ENCODE data around the gene GALC. TPM values are rescaled to one million over a fixed set of nuclear protein-coding genes. Genes with fewer than 3 reads are reported as not detected.

GALC gene
- total RNA-seq, 1 donor from 2014 or later: 41.3 TPM

GRCh38 chr14:88005978-88006851 is 13.2 kb upstream of the GALC start:
- DNase-seq: no peak

GRCh38 chr14:88005050-88005481 is 12.1 kb upstream of the GALC start, which contains the start of gene GPR65:
Gene GPR65 (plus strand): TSS chr14:88005135. CDS start chr14:88010848, 5,713 bp downstream.
- DNase-seq: no peak

GRCh38 chr14:88004506-88005036 is 11.6 kb upstream of the GALC start:
- DNase-seq: no peak

- DNase-seq: no peak
Measured at GRCh38 chr14:88003425-88003824, 10.4 kb upstream of the GALC start.

- no peak for DNase-seq
Measured at GRCh38 chr14:88002421-88003075, 9.6 kb upstream of the GALC start.

- no peak for DNase-seq
Measured at GRCh38 chr14:87999277-87999676, 6.3 kb upstream of the GALC start.

- DNase-seq: no peak
Measured at GRCh38 chr14:87998482-87998881, 5.5 kb upstream of the GALC start.

GRCh38 chr14:87996291-87996592 is 3.3 kb upstream of the GALC start:
- no peak for DNase-seq

GRCh38 chr14:87995500-87996290 is 2.7 kb upstream of the GALC start:
- DNase-seq: no peak

- DNase-seq: no peak
Measured at GRCh38 chr14:87994974-87995373, 2.0 kb upstream of the GALC start.

- DNase-seq: peak; percentile 31
Measured at GRCh38 chr14:87992346-87992717, 650 bp downstream of the GALC start.

GRCh38 chr14:87990682-87991081 is 2.3 kb downstream of the GALC start:
- DNase-seq: no peak

GRCh38 chr14:87989956-87990299 is 3.1 kb downstream of the GALC start:
- no peak for DNase-seq

GRCh38 chr14:87989221-87989955 is 3.6 kb downstream of the GALC start:
- DNase-seq: no peak

- DNase-seq: no peak
Measured at GRCh38 chr14:87979689-87980088, 13.3 kb downstream of the GALC start.

GRCh38 chr14:87975636-87976035 is 17.3 kb downstream of the GALC start:
- no peak for DNase-seq

- DNase-seq: no peak
Measured at GRCh38 chr14:87971010-87971409, 22.0 kb downstream of the GALC start.

- DNase-seq: no peak
Measured at GRCh38 chr14:87967496-87967895, 25.5 kb downstream of the GALC start.

GRCh38 chr14:87966816-87967215 is 26.2 kb downstream of the GALC start:
- DNase-seq: no peak

- DNase-seq: no peak
Measured at GRCh38 chr14:87961246-87961645, 31.7 kb downstream of the GALC start.

GRCh38 chr14:87960013-87960787 is 32.8 kb downstream of the GALC start:
- no peak for DNase-seq
